Osteoblast (primary cell): ENCODE data around the gene NATD1. TPM values are rescaled to one million over a fixed set of nuclear protein-coding genes. Genes with fewer than 3 reads are reported as not detected.
A peak's percentile ranks its signal among the peaks of the same experiment; 100 is the strongest.

Source experiments
- DNase-seq: peaks from one replicate; pipeline ENCODE4 v3.0.0; 2011; ENCODE audit warnings: low spot score, mixed read lengths; ENCODE audit not compliant: insufficient read length; ENCODE audit errors: missing footprints
- H2AFZ ChIP-seq: 2 replicates; pipeline ENCODE4 v1.6.0; 2011; ENCODE audit warnings: mild to moderate bottlenecking, low read length
- H3K27ac ChIP-seq: 2 replicates; pipeline ENCODE4 v1.5.1; 2011; ENCODE audit warnings: mild to moderate bottlenecking, low read depth, low read length, moderate library complexity
- H3K27me3 ChIP-seq: 2 replicates; pipeline ENCODE4 v1.6.0; 2012; ENCODE audit warnings: mild to moderate bottlenecking, control low read depth, inconsistent platforms, low read length, moderate library complexity; ENCODE audit not compliant: insufficient read depth
- H3K36me3 ChIP-seq: 2 replicates; pipeline ENCODE4 v1.5.1; 2011; ENCODE audit warnings: mild to moderate bottlenecking, low read length, control low read depth, moderate library complexity; ENCODE audit not compliant: insufficient read depth
- H3K4me1 ChIP-seq: 2 replicates; pipeline ENCODE4 v1.5.1; 2011; ENCODE audit warnings: mild to moderate bottlenecking, low read length, control low read depth, moderate library complexity; ENCODE audit not compliant: insufficient read depth
- H3K4me2 ChIP-seq: 2 replicates; pipeline ENCODE4 v1.6.0; 2011; ENCODE audit warnings: mild to moderate bottlenecking, low read length; ENCODE audit not compliant: insufficient read depth
- H3K4me3 ChIP-seq: fragments of 200-600 bp; sonication (generic); 3 replicates; pipeline ENCODE4 v1.5.1; 2012; ENCODE audit warnings: mild to moderate bottlenecking, low read length, inconsistent platforms; ENCODE audit not compliant: insufficient read depth
- H3K79me2 ChIP-seq: 2 replicates; pipeline ENCODE4 v1.6.0; 2012; ENCODE audit warnings: mild to moderate bottlenecking, low read length, control low read depth, inconsistent platforms; ENCODE audit not compliant: insufficient read depth
- H3K9me3 ChIP-seq: 2 replicates; pipeline ENCODE4 v1.5.1; 2011; ENCODE audit warnings: low read depth, low read length, control low read depth
- H4K20me1 ChIP-seq: 2 replicates; pipeline ENCODE4 v1.6.0; 2012; ENCODE audit warnings: mild to moderate bottlenecking, low read length, control low read depth; ENCODE audit not compliant: insufficient read depth
- CTCF ChIP-seq: IDR thresholded peaks from 2 replicates; pipeline ENCODE4 v1.5.1; 2011; ENCODE audit warnings: mild to moderate bottlenecking, low read depth, low read length, moderate library complexity; ENCODE audit errors: extremely low read depth
- total RNA-seq: library from RNA; depleted of rRNA; stranded (reverse); fragments of >200 nt; gene quantifications from 2 replicates; pipeline ENCODE4 v1.2.3, GENCODE V29; 2012

NATD1 gene
- total RNA-seq, 1 donor, result 15.2 TPM

DNA sequence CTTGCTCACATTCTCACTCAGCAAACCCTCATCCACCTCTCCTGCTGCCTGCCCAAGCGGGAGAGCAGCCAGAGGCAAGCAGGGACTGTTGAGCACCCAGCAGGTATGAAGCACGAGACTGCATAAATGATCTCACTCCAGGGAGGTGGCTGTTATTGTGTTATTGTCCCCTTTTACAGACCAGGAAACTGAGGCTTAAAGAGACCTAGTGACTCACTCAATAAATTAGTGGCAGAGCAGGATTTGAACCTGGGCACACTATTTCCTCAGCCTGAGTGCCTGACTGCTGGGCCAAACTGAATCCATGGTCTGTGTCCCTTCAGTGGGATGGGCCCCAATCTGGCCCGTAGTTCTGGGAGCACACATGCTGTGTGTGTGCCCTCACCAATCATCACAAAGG is 19.0 kb upstream of the NATD1 start:
- no peak for TF ChIP-seq CTCF
- DNase-seq, result peak; percentile 49
- no peaks in the 10 kb centered on the region for H3K79me2 ChIP-seq
- no peaks in the 10 kb centered on the region for H4K20me1 ChIP-seq
- no peak overlapping the region for H3K27ac ChIP-seq
- H3K27me3 ChIP-seq, result no peaks in the 10 kb centered on the region
- no peaks in the 10 kb centered on the region for H3K9me3 ChIP-seq
- H3K4me2 ChIP-seq, result no peak overlapping the region
- no peak overlapping the region for H3K4me3 ChIP-seq
- peaks cover 12% of the 10 kb centered on the region for H3K4me1 ChIP-seq
- no peaks in the 10 kb centered on the region for H3K36me3 ChIP-seq
- H2AFZ ChIP-seq, result no peak overlapping the region

DNA sequence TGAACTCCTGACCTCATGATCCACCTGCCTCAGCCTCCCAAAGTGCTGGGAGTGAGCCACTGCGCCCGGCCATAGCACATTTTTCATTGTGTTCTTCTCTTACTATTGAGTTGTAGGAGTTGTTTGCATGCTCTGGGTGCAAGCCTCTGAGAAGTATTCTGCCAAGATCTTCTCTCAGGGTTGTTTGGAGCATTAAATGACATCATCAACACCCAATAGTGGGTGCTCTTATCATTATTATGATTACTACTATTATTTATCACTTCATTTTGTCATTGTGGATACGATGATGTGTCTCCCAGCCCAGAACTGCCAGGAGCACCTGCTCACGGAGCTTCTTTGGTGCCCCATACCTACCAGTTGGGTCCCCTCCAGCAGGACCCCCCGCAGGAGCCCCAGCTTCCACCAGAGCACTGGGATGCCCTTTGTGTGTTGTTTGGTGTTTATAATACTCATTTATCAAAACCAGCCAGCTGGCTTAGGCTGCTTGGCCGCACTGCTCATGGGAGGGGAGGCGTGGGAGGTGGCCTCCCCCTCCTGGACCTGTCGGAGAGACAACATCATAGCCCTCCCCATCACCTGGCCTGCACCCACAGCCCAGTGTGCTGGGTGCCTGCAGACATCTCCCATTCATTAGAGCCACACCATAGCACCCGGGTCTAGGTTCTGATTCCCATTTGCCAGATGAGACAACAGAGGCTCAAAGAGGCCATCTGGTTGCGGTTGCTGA is 18.4 kb upstream of the NATD1 start:
- no peaks in the 10 kb centered on the region for H3K27me3 ChIP-seq
- no peaks in the 10 kb centered on the region for H3K79me2 ChIP-seq
- no peak overlapping the region for H3K4me3 ChIP-seq
- H3K27ac ChIP-seq, result no peak overlapping the region
- no peak overlapping the region for H2AFZ ChIP-seq
- H4K20me1 ChIP-seq, result no peaks in the 10 kb centered on the region
- no peak overlapping the region for H3K4me2 ChIP-seq
- DNase-seq, result peak; percentile 30
- H3K9me3 ChIP-seq, result no peaks in the 10 kb centered on the region
- H3K36me3 ChIP-seq, result no peaks in the 10 kb centered on the region
- peaks cover 12% of the 10 kb centered on the region for H3K4me1 ChIP-seq
- no peak for TF ChIP-seq CTCF

- Histone ChIP-seq H3K4me2 (no peak overlapping the region), H3K27me3 (peaks cover 2% of the 10 kb centered on the region), H3K4me3 (no peak overlapping the region), H2AFZ (no peak overlapping the region), H3K36me3 (no peaks in the 10 kb centered on the region), H3K79me2 (no peaks in the 10 kb centered on the region), H3K27ac (no peak overlapping the region), H3K9me3 (no peaks in the 10 kb centered on the region), H4K20me1 (no peaks in the 10 kb centered on the region), H3K4me1 (no peaks in the 10 kb centered on the region)
- TF ChIP-seq CTCF, result no peak
- peak; percentile 47 for DNase-seq
Observed at GRCh38 chr17:21269394-21269793, 16.2 kb upstream of the NATD1 start.

- Histone ChIP-seq H3K4me3 (no peak overlapping the region), H4K20me1 (no peaks in the 10 kb centered on the region), H3K27me3 (peaks cover 2% of the 10 kb centered on the region), H2AFZ (no peak overlapping the region), H3K27ac (no peak overlapping the region), H3K9me3 (no peaks in the 10 kb centered on the region), H3K4me1 (no peaks in the 10 kb centered on the region), H3K4me2 (no peak overlapping the region), H3K79me2 (no peaks in the 10 kb centered on the region), H3K36me3 (no peaks in the 10 kb centered on the region)
- TF ChIP-seq CTCF, result no peak
- DNase-seq, result peak; percentile 42
Observed at GRCh38 chr17:21268596-21269188, 15.5 kb upstream of the NATD1 start.
